GM18907 (cell line): Measurements from ENCODE around the gene FAF1.
"Not testable (repeated sequence)": the region's sequence is repeated elsewhere in the genome, so short reads cannot be mapped to it uniquely, and the experiment has no call there.

Source experiments
- ATAC-seq: cut with Tn5 transposase; IDR thresholded peaks from one replicate; pipeline ENCODE4 v1.9.1; 2021; ENCODE audit warnings: mild to moderate bottlenecking, moderate library complexity; ENCODE audit not compliant: unreplicated experiment

The FAF1 gene

GRCh38 chr1:50959913-50960844, at the start of gene FAF1:
TSS of gene FAF1 (minus strand) at chr1:50960267. CDS start at chr1:50959811, 456 bp downstream.
- ATAC-seq = peak; percentile 91

DNA sequence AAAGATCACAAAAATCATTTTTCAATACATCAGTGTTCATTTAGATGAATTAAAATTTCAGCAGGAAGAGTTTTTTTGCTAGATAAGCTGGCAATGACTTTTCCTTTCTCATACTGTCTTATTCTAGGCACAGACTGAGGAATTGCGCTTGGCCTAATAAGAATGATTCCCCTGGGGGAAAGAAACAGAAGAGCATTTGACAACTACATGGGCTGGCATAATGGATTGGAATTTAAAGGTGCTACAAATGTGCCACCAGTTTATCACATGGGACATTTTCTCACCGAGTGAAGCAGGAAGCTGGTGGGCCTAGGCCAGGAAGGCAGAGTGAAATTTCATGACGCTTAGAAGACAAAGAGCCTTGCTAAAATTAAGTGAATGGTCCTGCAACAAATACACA, 49.3 kb upstream of the FAF1 start:
- ATAC-seq = no peak

DNA sequence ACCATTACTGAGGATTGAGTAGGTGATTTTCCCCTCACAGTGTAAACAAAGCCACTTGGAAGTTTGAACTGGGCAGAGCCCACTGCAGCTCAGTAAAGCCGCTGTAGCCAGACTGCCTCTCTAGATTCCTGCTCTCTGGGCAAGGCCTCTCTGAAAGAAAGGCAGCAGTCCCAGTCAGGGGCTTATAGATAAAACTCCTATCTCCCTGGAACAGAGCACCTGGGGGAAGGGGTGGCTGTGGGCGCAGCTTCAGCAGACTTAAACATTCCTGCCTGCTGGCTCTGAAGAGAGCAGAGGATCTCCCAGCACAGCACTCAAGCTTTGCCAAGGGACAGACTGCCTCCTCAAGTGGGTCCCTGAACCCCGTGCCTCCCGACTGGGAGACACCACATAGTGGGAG, 45.5 kb upstream of the FAF1 start:
- not testable (repeated sequence) for ATAC-seq

DNA sequence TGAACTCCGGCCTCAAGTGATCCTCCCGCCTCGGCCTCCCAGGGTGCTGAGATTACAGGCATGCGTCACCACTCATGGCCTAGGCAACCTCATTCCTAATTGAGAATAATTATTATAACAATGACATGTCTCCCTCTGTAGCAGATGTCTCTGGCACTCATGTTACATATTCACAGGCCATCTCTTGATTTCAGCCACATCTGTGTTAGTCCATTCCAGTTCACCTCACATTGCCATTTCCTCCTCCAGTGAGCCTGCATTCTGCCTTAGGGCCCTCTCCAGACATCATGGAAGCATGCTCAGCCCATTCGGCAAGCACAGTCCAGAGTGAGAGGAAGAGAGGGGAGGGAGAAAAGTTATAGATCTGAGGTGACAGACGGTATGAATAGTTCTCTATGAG, 42.4 kb upstream of the FAF1 start:
- ATAC-seq = no peak

- ATAC-seq = peak; percentile 38
These were observed 40.6 kb upstream of the FAF1 start for GRCh38 chr1:51000651-51001050.

DNA sequence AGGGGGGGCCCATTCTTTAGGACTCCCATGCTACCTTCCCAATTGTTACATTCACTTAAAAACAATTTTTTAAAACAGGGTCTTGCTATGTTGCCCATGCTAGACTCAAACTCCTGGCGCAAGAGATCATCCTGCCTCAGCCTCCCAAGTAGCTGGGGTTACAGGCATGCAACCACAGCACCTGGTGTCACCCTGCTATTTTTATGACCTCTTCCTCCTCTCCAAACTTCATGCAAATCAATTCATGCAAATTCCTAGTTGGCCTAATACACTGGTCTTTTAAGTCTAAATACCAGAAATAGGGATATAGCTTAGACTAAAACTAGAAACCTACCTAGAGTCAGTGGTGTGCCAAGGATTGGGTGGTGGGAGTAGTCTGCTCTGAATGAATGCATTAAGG, 40.1 kb upstream of the FAF1 start:
- ATAC-seq = peak; percentile 78

GRCh38 chr1:50999375-50999774, 39.3 kb upstream of the FAF1 start:
- ATAC-seq = not testable (repeated sequence)

DNA sequence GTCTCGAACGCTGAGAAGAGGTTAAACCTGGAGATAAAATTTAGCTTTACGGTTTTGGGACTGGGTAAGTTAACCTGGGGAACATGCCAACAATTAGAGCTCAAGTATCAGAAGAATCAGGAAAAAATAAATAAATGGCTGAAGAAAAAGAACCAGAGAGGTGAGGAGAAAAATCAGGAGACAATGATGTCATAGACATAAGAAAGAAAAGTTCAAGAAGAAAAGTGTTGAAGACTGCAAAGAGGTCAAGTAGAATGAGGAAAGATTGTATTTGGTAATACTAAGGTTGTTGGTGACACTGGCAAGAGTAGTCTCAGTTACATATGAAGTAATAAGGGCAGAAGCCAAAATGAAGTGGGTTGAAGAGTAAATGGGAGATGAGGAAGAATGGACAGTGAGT, 36.0 kb upstream of the FAF1 start:
- no peak for ATAC-seq

DNA sequence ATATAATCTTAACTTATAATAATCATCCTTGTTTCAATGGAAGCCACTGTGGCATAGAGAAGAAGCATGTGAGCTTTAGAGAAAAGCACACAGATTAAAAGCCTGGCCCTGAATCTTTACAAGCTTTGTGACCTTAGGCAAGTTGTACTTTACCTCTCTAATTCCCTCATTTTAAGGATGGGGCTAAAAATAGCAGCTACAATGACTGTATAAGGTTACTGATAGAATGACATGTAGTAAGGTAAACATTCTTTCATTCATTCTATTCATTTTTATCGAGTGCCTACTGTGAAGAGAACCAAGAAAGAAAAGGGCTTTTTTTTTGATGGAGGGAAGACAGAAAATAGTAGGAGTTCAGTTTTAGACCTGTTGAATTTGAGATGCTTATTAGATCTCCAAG, 35.6 kb upstream of the FAF1 start:
- ATAC-seq = no peak

DNA sequence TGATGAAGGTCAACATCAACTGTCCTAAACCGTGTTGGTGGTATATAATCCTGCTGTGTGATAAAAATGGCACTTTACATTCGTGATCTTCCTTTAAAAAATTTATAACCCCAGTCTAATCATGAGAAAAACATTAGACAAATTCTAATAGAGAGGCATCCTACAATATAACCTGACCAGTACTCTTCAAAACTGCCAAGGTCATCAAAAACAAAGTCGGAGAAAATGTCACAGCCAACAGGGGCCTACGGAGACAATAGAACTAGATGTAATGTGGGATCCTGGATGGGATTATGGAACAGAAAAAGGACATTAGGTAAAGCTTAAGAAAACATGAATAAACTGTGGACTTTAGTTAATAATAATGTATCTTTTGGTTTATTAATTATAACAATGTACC, 34.9 kb upstream of the FAF1 start:
- ATAC-seq = no peak

GRCh38 chr1:50993645-50994044, 33.6 kb upstream of the FAF1 start:
- ATAC-seq = no peak

DNA sequence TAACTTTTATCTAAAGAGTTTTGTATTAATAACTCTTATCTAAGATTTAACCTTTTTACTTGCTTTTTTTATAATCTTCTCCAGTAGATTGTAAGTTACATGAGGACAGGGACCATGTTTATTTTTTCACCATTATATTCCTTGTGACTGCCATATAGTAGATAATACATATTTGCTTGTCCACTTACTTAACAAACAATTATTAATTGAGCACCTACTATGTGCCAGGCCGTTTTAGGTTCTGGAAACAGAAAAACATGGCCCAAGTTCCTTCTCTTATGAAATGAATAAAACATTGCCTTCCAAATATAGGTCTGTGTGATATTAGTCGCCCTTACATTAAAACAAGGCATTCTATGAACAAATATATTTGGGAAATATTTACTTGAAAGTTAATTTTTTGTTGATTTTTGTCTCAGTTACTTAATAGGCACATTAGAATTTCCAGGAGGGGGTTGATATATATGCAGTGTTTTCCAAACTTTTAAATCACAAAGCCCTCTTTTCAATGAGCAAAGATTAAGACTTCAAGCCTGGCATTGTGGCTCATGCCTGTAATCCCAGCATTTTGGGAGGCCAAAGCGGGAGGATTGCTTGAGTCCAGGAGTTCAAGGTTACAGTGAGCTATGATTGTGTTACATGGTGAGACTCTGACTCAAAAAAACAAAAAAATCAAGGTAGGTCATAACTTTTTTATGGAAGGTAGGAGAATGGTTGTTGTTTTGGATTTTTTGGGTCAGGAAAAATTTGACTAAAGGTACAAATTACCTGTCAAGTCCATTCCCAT, 32.7 kb upstream of the FAF1 start:
- ATAC-seq = no peak

GRCh38 chr1:50989694-50990093, 29.6 kb upstream of the FAF1 start:
- no peak for ATAC-seq

- no peak for ATAC-seq
These were observed 26.6 kb upstream of the FAF1 start for GRCh38 chr1:50986653-50987052.

- no peak for ATAC-seq
These were observed 25.0 kb upstream of the FAF1 start for GRCh38 chr1:50985094-50985493.

GRCh38 chr1:50983219-50983802, 23.2 kb upstream of the FAF1 start:
- no peak for ATAC-seq

DNA sequence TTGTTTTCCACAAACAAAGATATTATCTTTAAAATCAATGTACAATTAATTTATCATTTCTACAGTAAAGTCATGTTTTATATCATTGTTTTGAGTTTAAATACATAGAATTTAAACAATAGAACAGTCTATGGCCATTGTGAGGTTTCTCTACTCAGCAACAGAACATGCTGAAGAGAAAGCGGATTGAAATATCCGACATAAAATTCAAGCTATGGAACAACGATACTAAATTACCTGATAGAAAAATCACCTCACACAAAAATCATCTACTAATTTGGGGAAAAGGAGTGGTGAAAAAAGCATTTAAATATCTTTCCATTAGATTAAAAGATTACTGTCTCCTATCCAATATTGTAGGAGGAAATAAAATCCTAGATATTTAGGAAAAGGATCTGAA, 22.5 kb upstream of the FAF1 start:
- ATAC-seq = no peak

DNA sequence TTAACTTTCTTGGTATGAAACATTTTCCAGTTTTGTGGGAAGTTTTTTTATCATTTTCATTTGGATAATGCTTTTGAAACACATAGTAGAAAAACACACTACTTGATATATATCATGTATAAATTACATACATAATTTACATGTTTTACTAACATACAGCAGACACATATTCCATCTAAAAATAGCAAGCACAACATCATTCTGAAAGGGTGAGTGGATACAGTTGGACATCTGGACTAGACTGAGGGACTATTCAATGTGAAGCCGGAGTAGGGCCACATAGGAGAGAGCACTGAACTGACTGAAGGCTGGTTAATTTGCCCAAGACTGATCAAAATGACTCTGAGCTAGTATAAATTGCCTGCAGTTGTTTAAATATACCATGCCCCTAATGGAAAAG, 21.7 kb upstream of the FAF1 start:
- ATAC-seq = no peak

GRCh38 chr1:50980505-50980904, 20.4 kb upstream of the FAF1 start:
- no peak for ATAC-seq

DNA sequence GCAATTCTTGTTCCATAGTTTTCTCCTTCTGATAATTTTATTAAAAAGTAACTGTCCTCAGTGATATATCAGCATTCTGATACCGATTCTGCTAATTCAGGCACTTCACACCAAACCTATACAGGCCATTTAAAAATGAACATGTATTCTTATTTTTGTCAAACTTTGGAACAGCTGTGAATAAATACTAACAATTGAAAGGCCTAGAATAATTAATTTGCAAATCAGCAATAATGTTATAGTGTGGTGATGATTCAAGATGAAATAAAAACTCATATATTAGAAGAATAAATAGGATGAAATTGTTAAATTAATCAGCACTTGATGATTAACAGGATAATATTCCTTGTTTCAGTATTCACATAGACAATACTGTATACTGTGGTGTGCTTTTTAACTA, 19.9 kb upstream of the FAF1 start:
- ATAC-seq = no peak
